CD14-positive monocyte (primary cell): ENCODE data around the gene PDE8A. TPM values are rescaled to one million over a fixed set of nuclear protein-coding genes. Genes with fewer than 3 reads are reported as not detected.

Source experiments
- DNase-seq, 3 donors: peaks; one replicate each; pipeline ENCODE4 v3.0.0-alpha.2; 2011 to 2022
- H2AFZ ChIP-seq: 2 replicates; pipeline ENCODE4 v1.6.0; 2012; ENCODE audit warnings: mild to moderate bottlenecking, low read depth, low read length, inconsistent platforms; ENCODE audit not compliant: insufficient read depth, poor library complexity, severe bottlenecking
- H3K27ac ChIP-seq, 2 donors: 1 replicate in 1 of 2; 2 replicates in 1 of 2; pipeline ENCODE4 v1.5.1; 2012 to 2013; ENCODE audit warnings: low read length in 2 of 2, control low read depth in 1 of 2, inconsistent platforms in 1 of 2, low read depth in 1 of 2, mild to moderate bottlenecking in 1 of 2
- H3K27me3 ChIP-seq, 2 donors: one replicate each; pipeline versions ENCODE4 v1.6.0 to v1.6.1; 2011 to 2013; ENCODE audit warnings: low read length in 2 of 2; ENCODE audit not compliant: control insufficient read depth in 2 of 2, insufficient read depth in 2 of 2
- H3K36me3 ChIP-seq, 2 donors: replicated peaks in 1 of 2; 1 replicate in 1 of 2; 2 replicates in 1 of 2; pipeline versions ENCODE4 v1.5.1 to v1.6.1; 2012 to 2013; ENCODE audit warnings: low read length in 2 of 2, control low read depth in 1 of 2, inconsistent platforms in 1 of 2, mild to moderate bottlenecking in 1 of 2; ENCODE audit not compliant: insufficient read depth in 2 of 2, control insufficient read depth in 1 of 2
- H3K4me1 ChIP-seq, 2 donors: 1 replicate in 1 of 2; 2 replicates in 1 of 2; pipeline versions ENCODE4 v1.5.1 to v1.6.1; 2012 to 2013; ENCODE audit warnings: low read length in 2 of 2, control low read depth in 1 of 2, inconsistent platforms in 1 of 2, mild to moderate bottlenecking in 1 of 2, moderate library complexity in 1 of 2; ENCODE audit not compliant: insufficient read depth in 2 of 2, control insufficient read depth in 1 of 2
- H3K4me2 ChIP-seq: replicated peaks from 2 replicates; pipeline ENCODE3; 2012; ENCODE audit warnings: low read length, moderate library complexity, mild to moderate bottlenecking; ENCODE audit not compliant: poor library complexity, severe bottlenecking; ENCODE audit errors: extremely low read depth
- H3K4me3 ChIP-seq, 3 experiments: fragments of 200-600 bp in 1 of 3; sonication (generic) in 1 of 3; replicated peaks in 1 of 3; 1 replicate in 2 of 3; 2 replicates in 1 of 3; pipeline ENCODE4 v1.5.1; 2011 to 2013; ENCODE audit warnings: low read length in 3 of 3, mild to moderate bottlenecking in 3 of 3, control low read depth in 2 of 3, low read depth in 2 of 3, inconsistent platforms in 1 of 3, moderate library complexity in 1 of 3
- H3K79me2 ChIP-seq: 2 replicates; pipeline ENCODE4 v1.6.0; 2012; ENCODE audit warnings: mild to moderate bottlenecking, control low read depth, inconsistent platforms, low read length, moderate library complexity; ENCODE audit not compliant: insufficient read depth
- H3K9ac ChIP-seq: 2 replicates; pipeline ENCODE4 v1.6.0; 2017; ENCODE audit warnings: low read length, mild to moderate bottlenecking; ENCODE audit not compliant: insufficient read depth, poor library complexity, severe bottlenecking
- H3K9me3 ChIP-seq, 2 donors: replicated peaks in 1 of 2; 1 replicate in 1 of 2; 2 replicates in 1 of 2; pipeline versions ENCODE4 v1.5.1 to v1.6.1; 2012 to 2013; ENCODE audit warnings: low read length in 2 of 2, control low read depth in 1 of 2; ENCODE audit not compliant: control insufficient read depth in 1 of 2, insufficient read depth in 1 of 2
- H4K20me1 ChIP-seq: 2 replicates; pipeline ENCODE4 v1.6.0; 2012; ENCODE audit warnings: mild to moderate bottlenecking, low read length, control low read depth, moderate library complexity; ENCODE audit not compliant: insufficient read depth
- H3K27ac Mint-ChIP-seq, 7 donors: one replicate each; pipeline ENCODE4 v1.8.0; 2020; ENCODE audit warnings: mild to moderate bottlenecking in 7 of 7, mixed read lengths in 7 of 7, moderate library complexity in 6 of 7, inconsistent platforms in 2 of 7
- H3K27me3 Mint-ChIP-seq, 3 donors: one replicate each; pipeline ENCODE4 v1.8.0; 2021 to 2022; ENCODE audit warnings: low read depth in 3 of 3, mild to moderate bottlenecking in 3 of 3, mixed read lengths in 3 of 3, moderate library complexity in 3 of 3, inconsistent platforms in 1 of 3
- H3K36me3 Mint-ChIP-seq, 2 donors: one replicate each; pipeline ENCODE4 v1.8.0; 2020; ENCODE audit warnings: mixed read lengths in 2 of 2, inconsistent platforms in 1 of 2, mild to moderate bottlenecking in 1 of 2
- H3K4me1 Mint-ChIP-seq: one replicate; pipeline ENCODE4 v1.8.0; 2020; ENCODE audit warnings: mild to moderate bottlenecking, mixed read lengths
- H3K4me3 Mint-ChIP-seq, 2 donors: one replicate each; pipeline ENCODE4 v1.8.0; 2020; ENCODE audit warnings: mild to moderate bottlenecking in 2 of 2, mixed read lengths in 2 of 2, moderate library complexity in 1 of 2
- H3K9me3 Mint-ChIP-seq, 7 donors: one replicate each; pipeline ENCODE4 v1.8.0; 2020 to 2022; ENCODE audit warnings: mixed read lengths in 7 of 7, mild to moderate bottlenecking in 6 of 7, moderate library complexity in 6 of 7, inconsistent platforms in 2 of 7
- WGBS: methylation state at CpG from one replicate; pipeline ENCODE4 v1.1.5; 2013; ENCODE audit warnings: missing lambda C conversion rate; ENCODE audit not compliant: insufficient coverage; 5-methylcytosine and 5-hydroxymethylcytosine counted together
- intact Hi-C, 2 donors: fragments of 100-400 bp; cut with micrococcal nuclease; formaldehyde crosslinking; loops; one replicate each; pipeline versions ENCODE4 v1.15.0 to v1.15.1; 2023
- polyA plus RNA-seq, 3 donors: library from polyadenylated mRNA; depleted of rRNA in 1 of 3; unstranded in 2 of 3; stranded (reverse) in 1 of 3; fragments of 300-500 nt in 2 of 3; fragments of >200 nt in 1 of 3; fragmentation: Illumina TruSeq in 2 of 3; gene quantifications; 1 replicate in 2 of 3; 2 replicates in 1 of 3; pipeline ENCODE4 v1.2.3, GENCODE V29; 2012 to 2021
- TF ChIP-seq, protein P1 (sequence below): fragments of 200-600 bp; IDR thresholded peaks from one replicate; pipeline ENCODE4 v1.8.0; 2022; ENCODE audit warnings: antibody characterized with exemption, mild to moderate bottlenecking

PDE8A gene
- polyA plus RNA-seq, 3 donors, result 2.8 to 33.4 (median 4.9) TPM

DNA sequence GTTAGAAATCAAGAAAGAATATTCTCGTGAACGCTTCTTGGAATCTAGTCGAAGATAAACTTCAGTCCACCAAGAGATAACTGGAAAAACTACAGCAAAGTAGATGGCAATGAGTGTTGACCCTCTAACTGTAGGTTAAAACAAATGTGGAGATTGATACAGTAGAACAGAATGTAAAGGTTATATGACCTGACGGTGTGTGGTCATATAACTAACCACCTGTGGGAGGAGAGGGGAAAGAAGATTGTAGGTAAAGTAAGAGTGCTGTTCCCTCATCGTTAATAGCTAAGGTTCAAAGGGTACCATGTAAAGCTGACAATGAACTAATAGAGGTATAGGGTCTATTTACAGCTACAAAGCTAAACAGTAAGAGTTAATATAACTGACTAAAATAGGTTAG lies 52.6 kb downstream of the PDE8A start:
- intact Hi-C loops, result no loop called here
- 100% methylated on average over 2 of the region's 5 CpGs for WGBS
- H3K4me1 Mint-ChIP-seq, result peaks cover 44% of the 10 kb centered on the region
- H3K27ac Mint-ChIP-seq, result no peak overlapping the region
- H4K20me1 ChIP-seq, result peaks cover 80% of the 10 kb centered on the region
- peaks cover 0 to 2% of the 10 kb centered on the region in 2 donors for H3K36me3 Mint-ChIP-seq
- no peaks in the 10 kb centered on the region for H3K36me3 ChIP-seq
- no peak overlapping the region for H3K4me2 ChIP-seq
- peaks cover 0 to 2% (median 1%) of the 10 kb centered on the region in 3 donors for H3K27me3 Mint-ChIP-seq
- peaks cover 0 to 3% (median 0%) of the 10 kb centered on the region in 7 donors for H3K9me3 Mint-ChIP-seq
- peaks cover 34 to 40% of the 10 kb centered on the region in 2 donors for H3K4me1 ChIP-seq
- no peak for DNase-seq
- H3K79me2 ChIP-seq, result peaks cover 26% of the 10 kb centered on the region
- no peak overlapping the region for H2AFZ ChIP-seq
- H3K9me3 ChIP-seq, result no peaks in the 10 kb centered on the region
- H3K4me3 ChIP-seq, result no peak overlapping the region
- TF ChIP-seq, protein P1, sequence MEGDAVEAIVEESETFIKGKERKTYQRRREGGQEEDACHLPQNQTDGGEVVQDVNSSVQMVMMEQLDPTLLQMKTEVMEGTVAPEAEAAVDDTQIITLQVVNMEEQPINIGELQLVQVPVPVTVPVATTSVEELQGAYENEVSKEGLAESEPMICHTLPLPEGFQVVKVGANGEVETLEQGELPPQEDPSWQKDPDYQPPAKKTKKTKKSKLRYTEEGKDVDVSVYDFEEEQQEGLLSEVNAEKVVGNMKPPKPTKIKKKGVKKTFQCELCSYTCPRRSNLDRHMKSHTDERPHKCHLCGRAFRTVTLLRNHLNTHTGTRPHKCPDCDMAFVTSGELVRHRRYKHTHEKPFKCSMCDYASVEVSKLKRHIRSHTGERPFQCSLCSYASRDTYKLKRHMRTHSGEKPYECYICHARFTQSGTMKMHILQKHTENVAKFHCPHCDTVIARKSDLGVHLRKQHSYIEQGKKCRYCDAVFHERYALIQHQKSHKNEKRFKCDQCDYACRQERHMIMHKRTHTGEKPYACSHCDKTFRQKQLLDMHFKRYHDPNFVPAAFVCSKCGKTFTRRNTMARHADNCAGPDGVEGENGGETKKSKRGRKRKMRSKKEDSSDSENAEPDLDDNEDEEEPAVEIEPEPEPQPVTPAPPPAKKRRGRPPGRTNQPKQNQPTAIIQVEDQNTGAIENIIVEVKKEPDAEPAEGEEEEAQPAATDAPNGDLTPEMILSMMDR, result no peak
- H3K9ac ChIP-seq, result no peak overlapping the region
- no peak overlapping the region for H3K27ac ChIP-seq
- no peaks in the 10 kb centered on the region for H3K27me3 ChIP-seq
- no peak overlapping the region for H3K4me3 Mint-ChIP-seq

DNA sequence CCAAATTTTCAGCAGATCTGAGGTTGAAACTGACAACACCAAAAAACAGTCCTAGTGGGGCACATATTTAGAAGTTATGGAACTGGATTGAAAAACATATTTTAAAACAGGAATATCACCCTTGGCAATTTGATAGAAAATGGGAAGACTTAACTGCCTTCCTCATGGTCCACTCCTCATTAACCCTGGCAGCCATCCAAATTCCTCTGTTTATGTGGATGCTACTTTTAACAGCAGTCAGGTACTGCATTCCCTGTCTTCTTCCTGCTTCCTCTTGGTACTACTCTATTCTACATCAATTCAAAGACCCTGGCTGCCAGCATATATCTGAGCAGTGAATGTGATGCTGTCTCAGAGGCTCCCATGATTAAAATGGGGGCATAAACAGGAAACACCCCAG lies 54.3 kb downstream of the PDE8A start:
- peaks cover 30% of the 10 kb centered on the region for H3K4me1 Mint-ChIP-seq
- Histone ChIP-seq H3K4me1 (peaks cover 25 to 27% of the 10 kb centered on the region in 2 donors), H3K79me2 (peaks cover 27% of the 10 kb centered on the region), H3K27me3 (no peaks in the 10 kb centered on the region), H3K36me3 (no peaks in the 10 kb centered on the region), H2AFZ (no peak overlapping the region), H3K9me3 (no peaks in the 10 kb centered on the region), H3K27ac (peak overlapping the region in 1 of 2 donors; percentile 11), H3K4me2 (no peak overlapping the region), H3K9ac (no peak overlapping the region), H4K20me1 (peaks cover 74% of the 10 kb centered on the region), H3K4me3 (no peak overlapping the region)
- H3K27me3 Mint-ChIP-seq, result peaks cover 1 to 2% (median 1%) of the 10 kb centered on the region in 3 donors
- TF ChIP-seq, protein P1, result no peak
- no peaks in the 10 kb centered on the region for H3K36me3 Mint-ChIP-seq
- peaks cover 0 to 3% (median 0%) of the 10 kb centered on the region in 7 donors for H3K9me3 Mint-ChIP-seq
- intact Hi-C loops, result no loop called here
- DNase-seq, result no peak
- H3K4me3 Mint-ChIP-seq, result no peak overlapping the region
- H3K27ac Mint-ChIP-seq, result peak overlapping the region in 2 of 7 donors; percentile 43 to 51
